CD8-positive, alpha-beta memory T cell (primary cell): Measurements from ENCODE around the gene P2RX7. TPM values are rescaled to one million over a fixed set of nuclear protein-coding genes. Genes with fewer than 3 reads are reported as not detected.

Experiments used
- CTCF ChIA-PET: fragments of 350-600 bp; sonication (Branson Sonifier 250); formaldehyde crosslinking; loops from one replicate; lab custom pipeline; 2021; ENCODE audit warnings: antibody characterized with exemption; lab: Charles Lee
- POLR2A ChIA-PET: fragments of 350-600 bp; sonication (Branson Sonifier 250); formaldehyde crosslinking; loops from one replicate; lab custom pipeline; 2021; ENCODE audit warnings: antibody characterized with exemption; lab: Charles Lee
- DNase-seq, 5 donors: peaks; one replicate each; pipeline versions ENCODE4 v3.0.0 to v3.0.0-alpha.2; 2020 to 2022; ENCODE audit warnings: mixed read lengths in 1 of 5
- H3K27ac ChIP-seq: one replicate; pipeline ENCODE4 v1.7.0; 2013; ENCODE audit warnings: low read depth, mild to moderate bottlenecking, low read length, moderate library complexity
- H3K27me3 ChIP-seq: 2 replicates; pipeline ENCODE4 v1.7.0; 2013; ENCODE audit warnings: low read length, mild to moderate bottlenecking; ENCODE audit not compliant: insufficient read depth, poor library complexity, severe bottlenecking
- H3K36me3 ChIP-seq: 2 replicates; pipeline ENCODE4 v1.7.0; 2013; ENCODE audit warnings: mild to moderate bottlenecking, low read length, moderate library complexity; ENCODE audit not compliant: insufficient read depth
- H3K4me1 ChIP-seq: 2 replicates; pipeline ENCODE4 v1.7.0; 2013; ENCODE audit warnings: mild to moderate bottlenecking, low read length, moderate library complexity; ENCODE audit not compliant: insufficient read depth
- H3K4me3 ChIP-seq: 2 replicates; pipeline ENCODE4 v1.7.0; 2013; ENCODE audit warnings: mild to moderate bottlenecking, low read length
- H3K9me3 ChIP-seq: 2 replicates; pipeline ENCODE4 v1.7.0; 2013; ENCODE audit warnings: mild to moderate bottlenecking, low read length
- H3K27ac Mint-ChIP-seq, 8 donors: one replicate each; pipeline ENCODE4 v1.8.0; 2020 to 2021; ENCODE audit warnings: mixed read lengths in 8 of 8, mild to moderate bottlenecking in 6 of 8, inconsistent platforms in 3 of 8, moderate library complexity in 3 of 8
- H3K27me3 Mint-ChIP-seq, 2 donors: one replicate each; pipeline ENCODE4 v1.8.0; 2020 to 2021; ENCODE audit warnings: mixed read lengths in 2 of 2, mild to moderate bottlenecking in 1 of 2, moderate library complexity in 1 of 2
- H3K36me3 Mint-ChIP-seq, 3 donors: one replicate each; pipeline ENCODE4 v1.8.0; 2020 to 2021; ENCODE audit warnings: mixed read lengths in 3 of 3, inconsistent platforms in 1 of 3, mild to moderate bottlenecking in 1 of 3
- H3K4me1 Mint-ChIP-seq, 3 donors: one replicate each; pipeline ENCODE4 v1.8.0; 2020 to 2021; ENCODE audit warnings: mixed read lengths in 3 of 3, inconsistent platforms in 1 of 3, mild to moderate bottlenecking in 1 of 3
- H3K4me3 Mint-ChIP-seq, 7 donors: one replicate each; pipeline ENCODE4 v1.8.0; 2020 to 2021; ENCODE audit warnings: mixed read lengths in 7 of 7, mild to moderate bottlenecking in 6 of 7, moderate library complexity in 4 of 7, inconsistent platforms in 2 of 7
- H3K9me3 Mint-ChIP-seq, 5 donors: one replicate each; pipeline ENCODE4 v1.8.0; 2020 to 2022; ENCODE audit warnings: mixed read lengths in 5 of 5, mild to moderate bottlenecking in 3 of 5, moderate library complexity in 2 of 5, inconsistent platforms in 1 of 5
- polyA plus RNA-seq: library from polyadenylated mRNA; unstranded; fragments of 300-500 nt; fragmentation: Illumina TruSeq; gene quantifications from one replicate; pipeline ENCODE4 v1.2.3, GENCODE V29; 2021
- total RNA-seq, 2 experiments: library from RNA; stranded (reverse); gene quantifications; one replicate each; pipeline ENCODE4 v1.2.3, GENCODE V29; 2021

The P2RX7 gene
- total and polyA plus RNA-seq, 3 experiments from 2014 or later, result 4.3 to 9.2 (median 4.5) TPM

DNA sequence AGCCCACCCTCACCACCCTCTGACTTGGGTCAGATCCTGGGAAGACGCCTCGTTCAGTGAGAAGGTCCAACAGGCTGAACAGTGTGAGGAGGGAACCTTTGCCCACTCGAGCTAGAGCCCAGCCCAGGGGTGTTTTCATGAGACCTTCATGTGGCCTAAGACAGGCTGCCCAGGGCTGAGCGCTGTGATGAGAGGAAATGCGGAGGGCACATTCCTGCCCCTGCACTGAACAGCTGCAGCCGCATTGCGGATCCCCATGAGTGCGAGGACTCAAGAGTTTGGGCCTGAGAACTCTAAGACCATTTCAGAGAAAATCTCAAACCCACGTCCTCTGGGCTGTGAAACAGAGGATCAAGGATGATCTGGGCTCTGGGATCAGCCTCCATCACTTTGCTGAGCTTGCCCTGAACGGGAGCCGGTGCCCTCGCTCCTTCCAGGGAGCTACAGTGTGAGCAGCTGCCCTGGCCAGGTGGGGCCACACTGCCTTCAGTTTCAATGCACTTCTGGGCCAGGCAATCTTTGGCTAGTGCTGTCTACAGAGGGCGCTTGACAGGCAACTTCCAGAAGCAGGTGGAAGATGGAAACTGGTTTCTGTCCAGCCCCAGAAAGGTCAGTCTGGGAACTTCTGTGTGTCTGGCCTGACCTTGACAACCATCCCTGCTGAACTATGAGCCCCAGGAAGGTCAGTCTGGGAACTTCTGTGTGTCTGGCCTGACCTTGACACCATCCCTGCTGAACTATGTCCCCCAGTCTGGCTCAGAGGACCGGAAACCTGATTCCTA lies 43.5 kb upstream of the P2RX7 start:
- Histone ChIP-seq H3K4me1 (peaks cover 24% of the 10 kb centered on the region), H3K27me3 (no peaks in the 10 kb centered on the region), H3K4me3 (no peak overlapping the region), H3K27ac (no peak overlapping the region), H3K9me3 (no peaks in the 10 kb centered on the region), H3K36me3 (no peaks in the 10 kb centered on the region)
- H3K4me1 Mint-ChIP-seq, result peaks cover 43 to 56% (median 55%) of the 10 kb centered on the region in 3 donors
- no peak for DNase-seq
- no peaks in the 10 kb centered on the region for H3K9me3 Mint-ChIP-seq
- H3K27ac Mint-ChIP-seq, result no peak overlapping the region
- H3K4me3 Mint-ChIP-seq, result no peak overlapping the region
- ChIA-PET POLR2A (no interaction called here), CTCF (interaction anchor here (0.8 kb wide), 1 partner anchor 20 kb away, joined by 3 read pairs; no protein-coding TSS in a partner anchor)
- H3K36me3 Mint-ChIP-seq, result no peaks in the 10 kb centered on the region
- H3K27me3 Mint-ChIP-seq, result no peaks in the 10 kb centered on the region

GRCh38 chr12:121089813-121090430 lies 42.8 kb upstream of the P2RX7 start:
- ChIA-PET CTCF (interaction anchor here (0.8 kb wide), 1 partner anchor 20 kb away, joined by 3 read pairs; no protein-coding TSS in a partner anchor), POLR2A (no interaction called here)
- peaks cover 25% of the 10 kb centered on the region for H3K4me1 ChIP-seq
- Mint-ChIP-seq H3K36me3 (no peaks in the 10 kb centered on the region), H3K4me1 (peaks cover 47 to 63% (median 62%) of the 10 kb centered on the region in 3 donors), H3K9me3 (no peaks in the 10 kb centered on the region), H3K27ac (no peak overlapping the region), H3K4me3 (no peak overlapping the region), H3K27me3 (no peaks in the 10 kb centered on the region)
- no peak overlapping the region for H3K4me3 ChIP-seq
- no peaks in the 10 kb centered on the region for H3K36me3 ChIP-seq
- no peaks in the 10 kb centered on the region for H3K9me3 ChIP-seq
- H3K27ac ChIP-seq, result no peak overlapping the region
- no peak for DNase-seq
- H3K27me3 ChIP-seq, result no peaks in the 10 kb centered on the region

GRCh38 chr12:121090586-121091514 lies 41.8 kb upstream of the P2RX7 start:
- DNase-seq, result no peak
- H3K4me1 ChIP-seq, result peaks cover 34% of the 10 kb centered on the region
- H3K9me3 ChIP-seq, result no peaks in the 10 kb centered on the region
- H3K4me3 Mint-ChIP-seq, result no peak overlapping the region
- ChIA-PET POLR2A (no interaction called here), CTCF (interaction anchor here (0.8 to 1.0 kb wide), 2 partner anchors 26 to 442 kb away, joined by 3 read pairs; no protein-coding TSS in a partner anchor)
- H3K4me3 ChIP-seq, result no peak overlapping the region
- H3K27ac ChIP-seq, result no peak overlapping the region
- no peaks in the 10 kb centered on the region for H3K36me3 ChIP-seq
- H3K9me3 Mint-ChIP-seq, result no peaks in the 10 kb centered on the region
- H3K4me1 Mint-ChIP-seq, result peaks cover 56 to 72% (median 71%) of the 10 kb centered on the region in 3 donors
- H3K36me3 Mint-ChIP-seq, result no peaks in the 10 kb centered on the region
- H3K27ac Mint-ChIP-seq, result peak overlapping the region in 1 of 8 donors; percentile 71
- no peaks in the 10 kb centered on the region for H3K27me3 ChIP-seq
- peaks cover 0 to 4% of the 10 kb centered on the region in 2 donors for H3K27me3 Mint-ChIP-seq

GRCh38 chr12:121092034-121092433 lies 40.6 kb upstream of the P2RX7 start:
- Mint-ChIP-seq H3K27ac (peak overlapping the region in 5 of 8 donors; percentile 65 to 85 (median 79)), H3K9me3 (no peaks in the 10 kb centered on the region), H3K4me1 (peaks cover 59 to 79% (median 78%) of the 10 kb centered on the region in 3 donors), H3K4me3 (peak overlapping the region in 6 of 7 donors; percentile 18 to 76 (median 64)), H3K27me3 (peaks cover 0 to 4% of the 10 kb centered on the region in 2 donors), H3K36me3 (no peaks in the 10 kb centered on the region)
- H3K27me3 ChIP-seq, result no peaks in the 10 kb centered on the region
- H3K9me3 ChIP-seq, result no peaks in the 10 kb centered on the region
- H3K4me1 ChIP-seq, result peaks cover 39% of the 10 kb centered on the region
- no peak for DNase-seq
- H3K36me3 ChIP-seq, result no peaks in the 10 kb centered on the region
- CTCF ChIA-PET, result interaction anchor here (1.0 to 7.2 kb wide), 3 partner anchors 27 to 35 kb away, joined by 3 to 93 read pairs (median 4); no protein-coding TSS in a partner anchor
- POLR2A ChIA-PET, result no interaction called here
- H3K4me3 ChIP-seq, result no peak overlapping the region
- no peak overlapping the region for H3K27ac ChIP-seq

GRCh38 chr12:121093487-121093891 lies 39.2 kb upstream of the P2RX7 start:
- no peaks in the 10 kb centered on the region for H3K36me3 ChIP-seq
- no peaks in the 10 kb centered on the region for H3K9me3 Mint-ChIP-seq
- H3K27ac Mint-ChIP-seq, result peak overlapping the region in 2 of 8 donors; percentile 71 to 79
- no peak for DNase-seq
- CTCF ChIA-PET, result interaction anchor here (0.8 to 7.2 kb wide), 8 partner anchors 13 to 152 kb away, joined by 3 to 93 read pairs (median 3); no protein-coding TSS in a partner anchor
- H3K9me3 ChIP-seq, result no peaks in the 10 kb centered on the region
- H3K4me1 Mint-ChIP-seq, result peaks cover 48 to 65% (median 65%) of the 10 kb centered on the region in 3 donors
- H3K27me3 Mint-ChIP-seq, result peaks cover 0 to 4% of the 10 kb centered on the region in 2 donors
- no peak overlapping the region for H3K4me3 ChIP-seq
- peak overlapping the region in 2 of 7 donors; percentile 55 to 63 for H3K4me3 Mint-ChIP-seq
- no peak overlapping the region for H3K27ac ChIP-seq
- no peaks in the 10 kb centered on the region for H3K36me3 Mint-ChIP-seq
- peaks cover 39% of the 10 kb centered on the region for H3K4me1 ChIP-seq
- POLR2A ChIA-PET, result interaction anchor here (0.7 kb wide), 1 partner anchor 56 kb away, joined by 4 read pairs; no protein-coding TSS in a partner anchor
- no peaks in the 10 kb centered on the region for H3K27me3 ChIP-seq

GRCh38 chr12:121095544-121096198 lies 37.0 kb upstream of the P2RX7 start:
- Mint-ChIP-seq H3K27me3 (peaks cover 4% of the 10 kb centered on the region in 2 donors), H3K27ac (peak overlapping the region in 7 of 8 donors; percentile 6 to 89 (median 79)), H3K9me3 (peaks cover 0 to 9% (median 6%) of the 10 kb centered on the region in 5 donors), H3K4me1 (peaks cover 42 to 55% (median 53%) of the 10 kb centered on the region in 3 donors), H3K36me3 (peaks cover 0 to 7% (median 2%) of the 10 kb centered on the region in 3 donors), H3K4me3 (peak overlapping the region; percentile 50 to 93 (median 87))
- peak overlapping the region; percentile 57 for H3K4me3 ChIP-seq
- DNase-seq, result peak; percentile 69 to 84 (median 73)
- no peaks in the 10 kb centered on the region for H3K36me3 ChIP-seq
- no peaks in the 10 kb centered on the region for H3K27me3 ChIP-seq
- peaks cover 39% of the 10 kb centered on the region for H3K4me1 ChIP-seq
- CTCF ChIA-PET, result interaction anchor here (0.7 to 7.2 kb wide), 14 partner anchors 9 to 513 kb away, joined by 3 to 93 read pairs (median 4); no protein-coding TSS in a partner anchor
- POLR2A ChIA-PET, result interaction anchor here (0.5 to 1.0 kb wide), 2 partner anchors 36 to 114 kb away, joined by 3 to 4 read pairs; no protein-coding TSS in a partner anchor
- H3K9me3 ChIP-seq, result no peaks in the 10 kb centered on the region
- no peak overlapping the region for H3K27ac ChIP-seq
